GM19239 (cell line): Measurements from ENCODE around the gene GAMT.

ENCODE experiments used
- DNase-seq: peaks from one replicate; pipeline ENCODE4 v3.0.0; 2011; ENCODE audit warnings: low spot score; ENCODE audit not compliant: insufficient read length
- FAIRE-seq: peaks from 2 replicates; lab custom pipeline; 2011; peaks lifted over from hg19 to GRCh38; lab: Jason Lieb, UNC

Gene GAMT

DNA sequence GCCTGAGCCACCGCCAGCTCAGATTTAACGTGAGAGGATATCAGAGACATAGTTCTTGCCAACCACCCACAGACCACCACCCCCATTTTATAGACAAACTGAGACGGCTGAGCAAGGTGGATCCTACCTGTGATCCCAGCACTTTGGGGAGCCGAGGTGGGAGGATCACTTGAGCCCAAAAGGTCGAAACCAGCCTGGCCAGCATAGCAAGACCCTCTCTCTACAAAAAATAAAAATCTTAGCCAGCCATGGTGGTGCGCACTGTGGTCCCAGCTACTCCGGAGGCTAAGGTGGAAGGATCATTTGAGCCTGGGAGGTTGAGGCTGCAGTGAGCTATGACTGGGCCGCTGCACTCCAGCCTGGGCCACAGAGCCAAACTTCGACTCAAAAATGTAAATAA, 48.2 kb downstream of the GAMT start:
- FAIRE-seq: no peak
- no peak for DNase-seq

DNA sequence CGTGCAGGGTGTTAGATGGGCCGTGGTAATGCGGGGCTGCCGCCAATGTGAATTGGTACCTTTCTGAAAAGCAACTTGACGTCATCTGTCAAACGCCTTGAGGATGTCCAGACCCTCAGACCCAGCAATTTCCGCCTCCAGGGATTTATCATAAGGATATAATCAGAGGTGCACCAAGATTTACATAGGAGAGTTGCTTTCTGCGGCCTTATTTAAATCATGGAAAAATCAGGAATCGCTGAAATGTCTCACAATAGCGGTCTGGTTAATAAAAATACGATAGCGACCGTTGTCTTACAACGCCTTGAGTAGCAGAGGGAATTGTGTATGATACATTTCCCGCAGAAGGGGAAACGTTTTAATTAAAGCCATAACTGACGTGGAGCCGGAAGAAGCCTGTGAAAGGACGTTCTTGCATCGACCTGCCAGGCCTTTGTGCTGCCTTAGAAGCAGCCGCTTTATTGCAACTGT, 49.9 kb downstream of the GAMT start:
- DNase-seq (no peak), FAIRE-seq (no peak)

DNA sequence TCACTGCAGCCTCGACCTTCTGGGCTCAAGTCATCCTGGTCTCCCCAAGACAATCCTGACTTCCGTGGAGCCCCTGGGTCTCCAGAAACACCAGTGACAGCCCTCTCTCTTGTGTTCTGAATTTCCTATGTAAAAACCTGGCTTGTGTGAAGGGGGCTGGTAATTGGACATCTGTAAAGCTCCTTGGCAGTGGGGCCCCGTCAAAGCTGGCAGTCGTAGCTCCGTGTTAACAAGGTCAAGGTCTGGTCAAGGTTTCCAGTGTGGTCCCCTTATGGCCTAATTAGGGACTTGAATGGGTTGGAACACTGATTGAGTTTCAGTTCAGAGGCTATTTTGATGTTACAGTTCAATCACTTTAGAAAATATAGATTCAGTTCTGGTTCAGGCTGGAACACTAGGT, 50.5 kb downstream of the GAMT start:
- DNase-seq (no peak), FAIRE-seq (no peak)

DNA sequence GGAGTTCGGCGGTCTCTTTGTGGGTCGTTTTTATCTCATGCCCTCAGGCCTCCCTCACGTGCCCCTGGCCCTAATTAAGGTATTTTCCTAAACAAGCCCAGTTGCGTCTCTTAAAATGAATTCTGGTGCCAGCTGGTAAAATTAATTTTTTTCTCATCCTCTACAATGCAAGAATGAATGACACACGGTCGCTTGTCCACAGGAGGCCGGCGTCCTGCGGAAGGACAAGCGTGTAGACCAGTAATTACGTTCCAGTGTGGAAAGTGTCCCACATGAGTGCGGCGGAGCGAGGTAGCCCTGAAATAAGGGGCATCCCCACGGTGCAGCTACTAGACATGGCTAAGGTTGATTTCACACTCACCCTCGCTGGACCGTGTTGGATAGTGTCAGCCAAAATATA, 52.1 kb downstream of the GAMT start:
- DNase-seq: no peak
- no peak for FAIRE-seq
